ENCODE measurements around the gene SHF. TPM values are rescaled to one million over a fixed set of nuclear protein-coding genes. Genes with fewer than 3 reads are reported as not detected.

The SHF gene
- total RNA-seq, 4 donors from 2014 or later = 1.5 to 37.5 (median 24.1) TPM

GRCh38 chr15:45198337-45199135 lies 10.8 kb upstream of the SHF start:
- H3K9me3 ChIP-seq = no peaks in the 10 kb centered on the region
- H3K36me3 ChIP-seq = no peaks in the 10 kb centered on the region
- H3K4me1 ChIP-seq = no peaks in the 10 kb centered on the region
- peak overlapping the region; percentile 94 to 97 for H3K27ac ChIP-seq
- H3K4me3 ChIP-seq = peak overlapping the region; percentile 51 to 81
- no peaks in the 10 kb centered on the region for H3K27me3 ChIP-seq
- intact Hi-C loops (cut with DNase I; ENCODE audit: low total_unique reads) = no loop called here
- TF ChIP-seq CTCF (IDR thresholded peaks at IDR 0.05) (peak; percentile 61 to 78 (median 72)), POLR2A (IDR thresholded peaks at IDR 0.05) (peak; percentile 81 to 96)
- DNase-seq = peak; percentile 97 to 98

- Histone ChIP-seq H3K27ac (peak overlapping the region in 1 of 2 donors; percentile 97), H3K36me3 (no peaks in the 10 kb centered on the region), H3K27me3 (no peaks in the 10 kb centered on the region), H3K4me3 (peak overlapping the region in 1 of 2 donors; percentile 81), H3K4me1 (no peaks in the 10 kb centered on the region), H3K9me3 (no peaks in the 10 kb centered on the region)
- intact Hi-C loops (cut with DNase I; ENCODE audit: low total_unique reads) = no loop called here
- DNase-seq = no peak
- TF ChIP-seq CTCF (IDR thresholded peaks at IDR 0.05) (no peak), POLR2A (IDR thresholded peaks at IDR 0.05) (no peak)
Observed at GRCh38 chr15:45197512-45197911, 9.7 kb upstream of the SHF start.

GRCh38 chr15:45187578-45187893 lies 230 bp downstream of the SHF start:
- no peak for DNase-seq
- Histone ChIP-seq H3K36me3 (no peaks in the 10 kb centered on the region), H3K27ac (peak overlapping the region; percentile 86 to 98), H3K4me3 (peak overlapping the region; percentile 56 to 97), H3K4me1 (no peaks in the 10 kb centered on the region), H3K27me3 (no peaks in the 10 kb centered on the region), H3K9me3 (no peaks in the 10 kb centered on the region)
- TF ChIP-seq CTCF (IDR thresholded peaks at IDR 0.05) = no peak
- TF ChIP-seq POLR2A (IDR thresholded peaks at IDR 0.05) = no peak
- intact Hi-C loops (cut with DNase I; ENCODE audit: low total_unique reads) = no loop called here

GRCh38 chr15:45186771-45187577 lies 792 bp downstream of the SHF start:
- no peak for DNase-seq
- TF ChIP-seq CTCF (IDR thresholded peaks at IDR 0.05) = no peak
- TF ChIP-seq POLR2A (IDR thresholded peaks at IDR 0.05) = no peak
- Histone ChIP-seq H3K9me3 (no peaks in the 10 kb centered on the region), H3K27ac (peak overlapping the region; percentile 86 to 98), H3K4me1 (no peaks in the 10 kb centered on the region), H3K4me3 (peak overlapping the region; percentile 56 to 97), H3K27me3 (no peaks in the 10 kb centered on the region), H3K36me3 (no peaks in the 10 kb centered on the region)
- intact Hi-C loops (cut with DNase I; ENCODE audit: low total_unique reads) = no loop called here
